ENCODE data around the gene MKNK1. TPM values are rescaled to one million over a fixed set of nuclear protein-coding genes. Genes with fewer than 3 reads are reported as not detected.

The MKNK1 gene
- total RNA-seq, 1 donor from 2014 or later: 115 TPM

Other genes starting within 250 kb of the MKNK1 start
- gene FAAH, start 210.0 kb downstream of the MKNK1 start, total RNA-seq: 3.6 and 4.1 TPM in 2 replicates
- gene DMBX1, start 114.4 kb downstream of the MKNK1 start, total RNA-seq: 0.07 TPM in 1 of 2 replicates, not detected in the other
- not detected in 2 replicates for gene KNCN, start 52.6 kb downstream of the MKNK1 start, total RNA-seq
- gene MOB3C, start 12.5 kb upstream of the MKNK1 start, total RNA-seq: 29.4 and 29.8 TPM in 2 replicates
- gene ATPAF1, start 64.1 kb upstream of the MKNK1 start, total RNA-seq: 50.0 and 59.3 TPM in 2 replicates
- gene TEX38, start 67.6 kb upstream of the MKNK1 start, total RNA-seq: 0.34 TPM in 1 of 2 replicates, not detected in the other
- 95.5 and 97.4 TPM in 2 replicates for gene EFCAB14, start 114.8 kb upstream of the MKNK1 start, total RNA-seq
- 0.10 TPM in 1 of 2 replicates, not detected in the other for gene CYP4B1, start 194.8 kb upstream of the MKNK1 start, total RNA-seq